Breast epithelium (tissue), 3 donors: ENCODE results near the gene ECE1.

Experiments used
- POLR2A ChIP-seq: fragments of 450-650 bp; IDR thresholded peaks from one replicate; pipeline ENCODE4 v1.6.1; 2016; ENCODE audit warnings: antibody characterized with exemption, mild to moderate bottlenecking, moderate library complexity
- POLR2AphosphoS5 ChIP-seq, 3 donors: sonication (generic); formaldehyde crosslinking; IDR thresholded peaks; one replicate each; pipeline ENCODE4 v1.6.1; 2017; ENCODE audit warnings: antibody characterized with exemption in 3 of 3

DNA sequence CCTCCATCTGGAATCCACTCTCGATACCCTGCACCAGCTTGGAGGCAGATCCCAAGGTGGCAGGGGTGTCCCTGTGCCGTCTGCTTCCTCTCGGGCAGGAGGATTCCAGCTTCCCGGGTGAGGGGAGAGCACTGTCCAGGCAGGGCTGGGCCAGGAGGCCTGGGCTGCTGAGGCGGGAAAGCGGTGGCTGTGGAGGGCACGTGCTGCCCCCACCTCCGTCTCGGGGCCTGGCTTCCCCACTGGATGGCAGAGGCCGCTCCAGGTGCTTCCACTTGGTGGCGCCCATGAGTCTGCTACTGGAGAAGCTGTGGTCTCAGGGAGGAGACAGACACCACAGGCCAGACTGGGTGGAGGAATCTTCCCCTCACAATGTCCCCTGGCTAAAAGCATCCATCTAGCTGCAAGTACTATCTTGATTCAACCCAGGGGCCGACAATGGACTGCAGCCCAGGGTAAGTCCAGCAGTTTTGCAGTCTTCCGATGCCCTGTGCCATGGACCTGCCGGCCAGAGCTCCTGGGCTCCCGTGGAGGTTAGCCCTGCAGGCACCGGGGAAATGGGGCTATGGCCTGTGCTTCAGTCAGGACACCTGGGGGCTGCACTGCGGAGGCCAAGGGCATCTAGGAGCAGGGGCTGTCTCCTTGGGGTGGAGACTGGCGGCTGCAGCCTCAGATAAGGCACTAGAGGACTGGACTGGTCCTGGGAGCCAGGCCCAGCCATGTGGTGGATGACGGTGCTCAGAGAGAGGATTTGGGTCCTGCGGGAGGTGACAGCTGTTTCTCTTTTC is 72.3 kb downstream of the ECE1 start:
- TF ChIP-seq POLR2A (no peak), POLR2AphosphoS5 (IDR thresholded peaks at IDR 0.05) (peak in 1 of 3 donors; percentile 14)
